Measurements from ENCODE around the gene CABP2.

Gene CABP2

DNA sequence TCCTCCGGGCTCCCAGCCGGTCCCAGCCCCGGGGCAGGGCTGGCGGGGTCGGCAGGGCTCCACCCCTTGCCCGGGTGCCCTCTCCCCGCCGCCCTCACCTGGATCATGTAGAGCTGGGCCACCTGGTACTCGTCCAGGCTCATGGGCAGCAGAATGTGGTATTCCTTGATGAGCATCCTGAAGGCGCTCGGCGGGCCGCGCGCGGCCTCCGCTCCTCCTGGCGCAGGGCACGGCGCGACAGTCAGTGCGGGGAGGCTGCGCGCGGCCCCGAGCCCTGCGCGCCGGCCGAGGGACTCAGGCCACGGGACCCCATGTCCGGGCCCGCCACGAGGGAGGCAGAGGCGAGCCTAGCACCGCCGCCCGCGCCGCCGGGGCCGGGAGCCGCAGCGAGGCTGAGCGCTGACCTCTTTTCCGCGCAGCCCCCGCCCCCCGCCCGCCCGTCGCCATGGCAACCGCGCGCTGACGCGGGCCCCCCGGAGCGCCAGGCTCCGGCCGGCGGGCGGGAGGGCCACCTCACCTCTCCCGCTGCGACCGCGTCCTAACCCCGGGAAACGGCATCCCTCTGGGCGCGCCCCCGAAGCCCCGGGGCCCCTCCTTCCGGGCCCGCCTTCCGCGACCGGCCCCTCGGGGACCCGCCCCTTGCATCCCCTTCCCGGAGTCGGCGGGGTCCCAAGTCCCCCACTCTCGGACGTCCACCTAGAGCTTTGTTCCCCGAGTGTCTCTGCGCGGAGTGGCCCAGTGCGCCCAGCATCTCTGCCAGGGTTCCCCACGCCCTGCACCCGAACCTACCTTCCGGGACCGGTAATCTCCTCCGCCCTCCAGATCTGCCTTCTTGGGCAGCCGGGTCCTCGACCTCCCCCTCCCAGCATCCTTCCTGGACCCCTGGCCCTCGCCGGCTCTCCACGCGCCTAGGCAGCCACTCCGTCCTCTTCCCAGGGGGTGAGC is 19.0 kb downstream of the CABP2 start:
- TF ChIP-seq NFIC (IDR thresholded peaks at IDR 0.05) (no peak), TCF12 (IDR thresholded peaks at IDR 0.05; ENCODE audit: low read depth) (peak; percentile 5; the same call in 1 of the 2 replicates), ZBTB7A (IDR thresholded peaks at IDR 0.05; ENCODE audit: low read depth) (peak; percentile 75; the same call in 1 of the 2 replicates), TAF1 (IDR thresholded peaks at IDR 0.05; ENCODE audit: low read depth) (no peak)
- TF ChIP-seq, protein P1, sequence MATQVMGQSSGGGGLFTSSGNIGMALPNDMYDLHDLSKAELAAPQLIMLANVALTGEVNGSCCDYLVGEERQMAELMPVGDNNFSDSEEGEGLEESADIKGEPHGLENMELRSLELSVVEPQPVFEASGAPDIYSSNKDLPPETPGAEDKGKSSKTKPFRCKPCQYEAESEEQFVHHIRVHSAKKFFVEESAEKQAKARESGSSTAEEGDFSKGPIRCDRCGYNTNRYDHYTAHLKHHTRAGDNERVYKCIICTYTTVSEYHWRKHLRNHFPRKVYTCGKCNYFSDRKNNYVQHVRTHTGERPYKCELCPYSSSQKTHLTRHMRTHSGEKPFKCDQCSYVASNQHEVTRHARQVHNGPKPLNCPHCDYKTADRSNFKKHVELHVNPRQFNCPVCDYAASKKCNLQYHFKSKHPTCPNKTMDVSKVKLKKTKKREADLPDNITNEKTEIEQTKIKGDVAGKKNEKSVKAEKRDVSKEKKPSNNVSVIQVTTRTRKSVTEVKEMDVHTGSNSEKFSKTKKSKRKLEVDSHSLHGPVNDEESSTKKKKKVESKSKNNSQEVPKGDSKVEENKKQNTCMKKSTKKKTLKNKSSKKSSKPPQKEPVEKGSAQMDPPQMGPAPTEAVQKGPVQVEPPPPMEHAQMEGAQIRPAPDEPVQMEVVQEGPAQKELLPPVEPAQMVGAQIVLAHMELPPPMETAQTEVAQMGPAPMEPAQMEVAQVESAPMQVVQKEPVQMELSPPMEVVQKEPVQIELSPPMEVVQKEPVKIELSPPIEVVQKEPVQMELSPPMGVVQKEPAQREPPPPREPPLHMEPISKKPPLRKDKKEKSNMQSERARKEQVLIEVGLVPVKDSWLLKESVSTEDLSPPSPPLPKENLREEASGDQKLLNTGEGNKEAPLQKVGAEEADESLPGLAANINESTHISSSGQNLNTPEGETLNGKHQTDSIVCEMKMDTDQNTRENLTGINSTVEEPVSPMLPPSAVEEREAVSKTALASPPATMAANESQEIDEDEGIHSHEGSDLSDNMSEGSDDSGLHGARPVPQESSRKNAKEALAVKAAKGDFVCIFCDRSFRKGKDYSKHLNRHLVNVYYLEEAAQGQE (IDR thresholded peaks at IDR 0.05; ENCODE audit: low read depth): no peak

DNA sequence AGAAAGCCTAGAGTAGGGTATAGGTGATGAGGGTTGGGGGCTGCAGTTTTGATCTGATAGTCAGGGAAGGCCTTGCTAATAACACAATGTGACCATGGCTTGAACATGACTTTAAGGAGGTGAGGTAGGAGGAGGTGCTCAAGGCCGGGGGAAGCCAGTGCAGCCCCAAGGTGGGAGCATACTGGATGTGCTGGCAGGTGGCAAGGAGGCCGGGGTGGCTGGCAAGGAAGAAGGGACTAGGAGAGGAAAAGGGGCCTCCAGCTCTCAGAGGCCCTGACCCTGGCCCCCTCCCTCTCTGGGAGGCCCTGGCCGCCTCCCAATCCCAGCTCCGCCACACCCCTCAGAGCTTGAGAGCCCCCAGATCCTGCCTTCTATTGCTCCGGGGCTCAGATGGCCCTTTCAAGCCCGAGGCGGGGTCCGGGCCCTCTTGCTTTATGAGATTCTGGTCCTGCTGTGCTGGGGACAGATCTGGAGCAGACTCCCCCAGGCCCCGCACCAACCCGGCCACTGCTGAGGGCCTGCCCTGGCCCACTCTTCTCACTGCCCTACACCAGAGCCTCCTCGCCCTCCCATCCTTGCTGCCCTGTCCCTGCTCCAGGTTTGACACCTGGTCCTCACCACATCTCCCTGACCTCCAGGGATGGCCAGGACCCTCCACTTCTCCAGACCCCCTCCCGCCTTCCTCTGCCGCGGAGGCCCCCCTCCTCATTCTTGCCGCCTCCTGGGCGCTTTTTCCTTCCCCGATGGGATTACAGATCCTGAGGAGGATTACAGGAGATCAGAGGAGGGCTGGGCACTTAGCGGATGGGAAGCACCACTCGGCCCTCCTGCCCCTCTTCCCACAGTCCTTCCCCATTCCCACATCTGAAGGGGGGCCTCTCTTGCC is 19.9 kb downstream of the CABP2 start:
- TF ChIP-seq, protein P1 (IDR thresholded peaks at IDR 0.05; ENCODE audit: low read depth): no peak
- TF ChIP-seq EGR1 (IDR thresholded peaks at IDR 0.05) (no peak), CEBPB (IDR thresholded peaks at IDR 0.05) (no peak), TAF1 (IDR thresholded peaks at IDR 0.05; ENCODE audit: low read depth) (no peak), ZBTB7A (IDR thresholded peaks at IDR 0.05; ENCODE audit: low read depth) (no peak), EP300 (IDR thresholded peaks at IDR 0.05; ENCODE audit: borderline replicate concordance) (no peak), RAD21 (IDR thresholded peaks at IDR 0.05; ENCODE audit: low read depth) (no peak), FOXM1 (IDR thresholded peaks at IDR 0.05; ENCODE audit: borderline replicate concordance, low read depth) (no peak), TEAD4 (IDR thresholded peaks at IDR 0.05) (no peak), CREB1 (IDR thresholded peaks at IDR 0.05; ENCODE audit: low read depth) (no peak), YY1 (IDR thresholded peaks at IDR 0.05; ENCODE audit: low read depth) (no peak), TCF12 (IDR thresholded peaks at IDR 0.05; ENCODE audit: low read depth) (no peak), NFIC (IDR thresholded peaks at IDR 0.05) (no peak)
- TF ChIP-seq, protein P2, sequence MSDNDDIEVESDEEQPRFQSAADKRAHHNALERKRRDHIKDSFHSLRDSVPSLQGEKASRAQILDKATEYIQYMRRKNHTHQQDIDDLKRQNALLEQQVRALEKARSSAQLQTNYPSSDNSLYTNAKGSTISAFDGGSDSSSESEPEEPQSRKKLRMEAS (IDR thresholded peaks at IDR 0.05): no peak
- TF ChIP-seq, protein P3, sequence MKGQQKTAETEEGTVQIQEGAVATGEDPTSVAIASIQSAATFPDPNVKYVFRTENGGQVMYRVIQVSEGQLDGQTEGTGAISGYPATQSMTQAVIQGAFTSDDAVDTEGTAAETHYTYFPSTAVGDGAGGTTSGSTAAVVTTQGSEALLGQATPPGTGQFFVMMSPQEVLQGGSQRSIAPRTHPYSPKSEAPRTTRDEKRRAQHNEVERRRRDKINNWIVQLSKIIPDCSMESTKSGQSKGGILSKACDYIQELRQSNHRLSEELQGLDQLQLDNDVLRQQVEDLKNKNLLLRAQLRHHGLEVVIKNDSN (IDR thresholded peaks at IDR 0.05): no peak

DNA sequence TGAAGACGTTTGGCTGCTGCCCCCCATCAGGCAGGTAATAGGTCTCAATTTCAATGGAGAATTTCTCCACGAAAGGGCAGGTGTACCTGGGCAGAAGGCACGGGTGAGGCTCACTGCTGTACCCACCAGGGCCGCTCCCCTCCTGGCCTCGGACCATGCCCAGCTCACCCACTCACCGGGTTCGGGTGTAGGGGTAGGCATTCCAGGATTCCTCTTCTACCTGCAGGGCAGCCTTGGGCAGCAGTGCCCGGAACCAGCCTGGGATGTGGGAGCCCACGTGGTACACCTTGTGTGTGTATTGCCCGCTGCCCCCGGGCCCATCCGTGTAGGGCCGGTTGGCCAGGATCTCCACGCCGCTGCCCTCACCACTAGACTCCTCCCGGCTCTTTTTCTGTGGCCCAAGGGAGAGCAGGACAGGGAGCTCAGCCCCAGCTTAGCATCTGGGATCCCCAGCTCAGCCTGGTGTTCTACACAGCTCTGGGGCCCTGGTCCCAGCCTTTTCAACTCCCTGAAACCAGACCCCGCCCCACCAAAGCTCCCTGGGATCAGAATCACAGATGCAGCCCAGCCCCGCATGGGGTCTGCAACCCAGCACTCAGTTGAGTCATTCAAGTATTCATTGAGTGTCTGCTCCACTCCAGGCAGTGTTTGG is 20.8 kb downstream of the CABP2 start:
- TF ChIP-seq TCF12 (IDR thresholded peaks at IDR 0.05; ENCODE audit: low read depth) (no peak), CEBPB (IDR thresholded peaks at IDR 0.05) (no peak), TEAD4 (IDR thresholded peaks at IDR 0.05) (no peak), CREB1 (IDR thresholded peaks at IDR 0.05; ENCODE audit: low read depth) (no peak), YY1 (IDR thresholded peaks at IDR 0.05; ENCODE audit: low read depth) (no peak)
- TF ChIP-seq, protein P1 (IDR thresholded peaks at IDR 0.05; ENCODE audit: low read depth): no peak
- TF ChIP-seq, protein P2 (IDR thresholded peaks at IDR 0.05): no peak
- TF ChIP-seq, protein P3 (IDR thresholded peaks at IDR 0.05): no peak
